Activated CD4-positive, alpha-beta T cell treated with anti-CD3 and anti-CD28 coated beads, Interleukin-10, Interleukin-2, amounts not matched to agents 100 ng/mL and 50 ng/mL, durations not matched to agents 16 hours and 8 hours (primary cell): Measurements from ENCODE around the gene APOC4.
"Not testable (repeated sequence)": the region's sequence is repeated elsewhere in the genome, so short reads cannot be mapped to it uniquely, and the experiment has no call there.

ENCODE experiments used
- DNase-seq: peaks from one replicate; pipeline ENCODE4 v3.0.0-alpha.2; 2020

APOC4 gene

DNA sequence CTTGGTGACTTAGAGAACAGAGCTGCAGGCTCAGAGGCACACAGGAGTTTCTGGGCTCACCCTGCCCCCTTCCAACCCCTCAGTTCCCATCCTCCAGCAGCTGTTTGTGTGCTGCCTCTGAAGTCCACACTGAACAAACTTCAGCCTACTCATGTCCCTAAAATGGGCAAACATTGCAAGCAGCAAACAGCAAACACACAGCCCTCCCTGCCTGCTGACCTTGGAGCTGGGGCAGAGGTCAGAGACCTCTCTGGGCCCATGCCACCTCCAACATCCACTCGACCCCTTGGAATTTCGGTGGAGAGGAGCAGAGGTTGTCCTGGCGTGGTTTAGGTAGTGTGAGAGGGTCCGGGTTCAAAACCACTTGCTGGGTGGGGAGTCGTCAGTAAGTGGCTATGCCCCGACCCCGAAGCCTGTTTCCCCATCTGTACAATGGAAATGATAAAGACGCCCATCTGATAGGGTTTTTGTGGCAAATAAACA, 17.8 kb upstream of the APOC4 start:
- DNase-seq = no peak

GRCh38 chr19:44925114-44925891, 16.7 kb upstream of the APOC4 start:
- DNase-seq = no peak

- DNase-seq = not testable (repeated sequence)
Observed at GRCh38 chr19:44926245-44927077, 15.6 kb upstream of the APOC4 start.

DNA sequence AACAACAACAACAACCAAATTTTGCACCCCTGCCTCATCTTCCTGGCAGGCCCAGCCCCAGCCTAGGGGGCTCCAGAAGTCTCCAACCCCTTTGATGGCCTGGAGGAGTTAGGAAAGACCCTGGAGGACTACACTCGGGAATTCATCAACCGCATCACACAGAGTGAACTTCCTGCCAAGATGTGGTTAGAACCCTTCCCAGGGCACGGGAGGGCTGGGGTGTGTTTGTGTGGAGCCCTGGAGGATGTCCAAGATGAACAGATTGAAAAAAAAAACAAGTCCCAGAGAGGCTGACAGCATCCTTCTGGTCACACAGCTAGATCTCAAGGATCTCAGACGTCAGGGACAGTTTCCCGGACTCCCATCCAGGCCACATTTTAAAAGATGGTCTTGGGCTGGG, 14.3 kb upstream of the APOC4 start:
- no peak for DNase-seq

DNA sequence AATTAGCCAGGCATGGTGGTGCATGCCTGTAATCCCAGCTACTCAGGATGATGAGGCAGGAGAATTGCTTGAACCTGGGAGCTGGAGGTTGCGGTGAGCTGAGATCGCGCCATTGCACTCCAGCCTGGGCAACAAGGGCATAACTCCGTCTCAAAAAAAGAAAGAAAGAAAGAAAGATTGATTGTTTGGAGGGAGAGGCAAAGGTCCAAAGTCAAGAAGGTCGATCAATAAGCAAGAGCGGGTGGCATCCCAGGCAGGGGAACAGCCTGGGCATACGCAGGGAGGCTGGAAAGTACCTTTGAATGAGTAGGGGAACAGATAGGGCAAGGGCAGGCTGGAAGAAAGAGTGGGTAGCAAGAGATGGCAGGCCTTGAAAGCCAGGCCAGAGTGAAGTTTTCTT, 11.9 kb upstream of the APOC4 start:
- DNase-seq = no peak

- DNase-seq = no peak
Observed at GRCh38 chr19:44931541-44931940, 10.5 kb upstream of the APOC4 start.

DNA sequence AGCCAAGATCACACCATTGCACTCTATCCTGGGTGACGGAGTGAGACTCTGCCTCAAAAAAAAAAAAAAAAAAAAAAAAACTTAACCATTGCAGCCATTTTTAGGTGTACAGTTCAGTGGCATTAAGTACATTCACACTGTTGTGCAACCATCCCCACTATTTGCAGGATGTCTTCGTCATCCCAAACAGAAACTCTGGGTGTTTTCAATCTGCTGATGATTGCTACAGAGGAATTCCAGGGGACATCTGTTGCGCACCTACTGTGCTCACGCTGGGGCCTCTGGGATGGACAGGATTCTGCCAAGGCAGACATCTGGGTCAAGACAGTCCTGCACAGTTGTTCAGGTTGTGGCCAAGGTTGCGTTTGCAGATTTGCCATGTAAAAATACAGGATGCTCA, 2.4 kb upstream of the APOC4 start:
- no peak for DNase-seq

- DNase-seq = no peak
Observed at GRCh38 chr19:44943801-44944249, 1.8 kb downstream of the APOC4 start.

DNA sequence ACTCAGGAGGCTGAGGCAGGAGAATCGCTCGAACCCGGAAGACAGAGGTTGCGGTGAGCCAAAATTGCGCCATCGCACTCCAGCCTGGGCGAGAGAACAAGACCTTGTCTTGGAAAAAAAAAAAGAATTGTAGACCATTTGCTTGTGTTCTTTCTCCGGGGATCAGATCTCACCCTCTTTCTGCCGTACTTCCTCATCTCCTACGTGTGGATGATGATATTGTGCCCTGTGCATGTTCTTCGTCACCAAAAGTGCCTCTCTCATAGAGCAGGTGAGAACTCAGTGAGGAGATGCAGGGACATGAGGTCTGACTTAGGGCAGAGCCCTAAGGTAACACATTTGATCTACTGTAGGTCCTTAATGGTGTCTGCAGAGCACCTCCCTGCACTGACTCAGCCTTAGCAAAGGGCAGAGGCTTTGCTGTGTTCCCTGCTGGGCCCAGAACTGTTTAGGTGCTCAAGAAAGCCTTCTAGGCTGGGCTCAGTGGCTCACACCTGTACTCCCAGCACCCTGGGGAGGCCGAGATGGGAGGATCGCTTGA, 5.1 kb downstream of the APOC4 start:
- DNase-seq = no peak

DNA sequence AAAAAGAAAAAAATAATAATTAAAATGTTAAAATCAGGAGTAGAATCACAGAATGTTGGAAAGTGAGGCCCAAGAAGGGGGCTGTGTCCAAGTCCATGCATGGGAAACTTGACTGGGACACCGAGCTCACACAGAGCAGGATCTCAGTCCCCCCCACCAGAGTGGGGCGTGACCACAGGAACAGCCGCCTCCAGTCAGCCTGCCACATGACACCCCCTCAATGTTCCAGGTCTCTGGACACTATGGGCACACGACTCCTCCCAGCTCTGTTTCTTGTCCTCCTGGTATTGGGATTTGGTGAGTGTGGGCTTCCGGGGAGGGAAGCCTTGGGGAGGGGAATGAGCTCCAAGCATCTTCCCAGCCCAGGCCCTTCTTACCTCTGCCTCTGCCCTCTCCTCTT, 6.2 kb downstream of the APOC4 start:
- DNase-seq = no peak

DNA sequence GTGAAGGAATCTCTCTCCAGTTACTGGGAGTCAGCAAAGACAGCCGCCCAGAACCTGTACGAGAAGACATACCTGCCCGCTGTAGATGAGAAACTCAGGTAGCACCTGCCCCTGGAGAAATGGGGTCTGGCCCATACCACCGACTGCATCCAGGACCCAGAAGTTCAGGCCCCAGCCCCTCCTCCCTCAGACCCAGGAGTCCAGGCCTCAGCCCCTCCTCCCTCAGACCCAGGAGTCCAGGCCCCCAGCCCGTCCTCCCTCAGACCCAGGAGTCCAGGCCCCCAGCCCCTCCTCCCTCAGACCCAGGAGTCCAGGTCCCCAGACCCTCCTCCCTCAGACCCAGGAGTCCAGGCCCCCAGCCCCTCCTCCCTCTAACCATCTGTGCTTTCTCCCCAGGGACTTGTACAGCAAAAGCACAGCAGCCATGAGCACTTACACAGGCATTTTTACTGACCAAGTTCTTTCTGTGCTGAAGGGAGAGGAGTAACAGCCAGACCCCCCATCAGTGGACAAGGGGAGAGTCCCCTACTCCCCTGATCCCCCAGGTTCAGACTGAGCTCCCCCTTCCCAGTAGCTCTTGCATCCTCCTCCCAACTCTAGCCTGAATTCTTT, 6.8 kb downstream of the APOC4 start:
- DNase-seq = no peak

DNA sequence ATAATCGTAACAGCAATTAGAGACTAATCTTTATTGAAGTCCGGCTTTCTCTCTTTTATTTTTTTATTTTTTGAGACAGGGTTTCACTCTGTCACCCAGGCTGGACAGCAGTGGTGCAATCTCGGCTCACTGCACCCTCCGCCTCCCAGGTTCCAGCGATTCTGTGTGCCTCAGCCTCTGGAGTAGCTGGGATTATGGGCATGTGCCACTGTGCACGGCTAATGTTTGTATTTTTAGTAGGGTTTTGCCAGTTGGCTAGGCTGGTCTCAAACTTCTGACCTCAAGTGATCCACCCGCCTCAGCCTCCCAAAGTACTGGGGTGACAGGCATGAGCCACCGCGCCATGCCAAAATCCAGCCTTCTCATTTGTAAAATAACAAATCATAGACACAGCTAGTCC, 7.5 kb downstream of the APOC4 start:
- DNase-seq = no peak

DNA sequence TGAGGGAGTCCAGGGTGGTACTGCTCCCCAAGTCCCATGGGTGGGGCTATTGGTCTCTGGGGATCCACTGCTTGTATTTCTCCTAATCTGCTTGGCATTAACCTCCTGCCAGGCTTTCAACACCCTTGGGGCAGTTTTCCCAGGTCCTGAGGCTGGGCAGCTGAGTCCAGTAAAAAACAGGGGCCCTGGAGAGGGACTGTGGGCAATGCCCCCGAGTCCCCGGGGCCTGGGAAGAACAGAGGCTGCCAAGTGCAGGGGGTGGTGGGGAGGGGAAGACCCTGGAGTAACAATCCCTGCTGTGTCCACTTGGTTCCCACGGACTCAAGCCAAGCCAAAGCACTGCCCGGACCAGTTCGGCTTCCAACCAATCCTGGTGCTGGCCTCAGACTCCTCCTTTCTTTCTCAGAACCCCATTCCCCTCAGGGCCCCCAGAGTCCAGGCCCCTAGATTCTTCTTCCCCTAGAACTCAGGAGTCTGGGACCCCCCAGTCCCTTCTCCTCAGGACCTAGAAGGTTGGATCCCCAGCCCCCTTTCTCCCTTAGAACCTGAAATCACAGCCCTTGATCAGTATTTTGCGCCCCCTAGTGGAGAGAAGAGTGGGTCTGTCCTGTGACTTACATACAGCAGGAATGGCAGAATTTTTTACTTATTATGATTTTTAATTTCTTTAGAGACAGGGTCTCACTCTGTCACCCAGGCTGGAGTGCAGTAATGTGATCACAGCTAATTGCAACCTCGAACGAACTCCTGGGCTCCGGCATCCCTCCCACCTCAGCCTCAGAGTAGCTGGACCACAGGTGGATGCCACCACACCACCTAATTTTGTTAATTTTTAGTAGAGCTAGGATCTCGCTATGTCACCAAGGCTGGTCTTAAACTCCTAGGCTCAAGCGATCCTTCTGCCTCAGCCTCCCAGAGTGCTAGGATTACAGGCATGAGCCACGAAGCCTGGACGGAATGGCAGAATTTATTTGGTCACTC, 9.4 kb downstream of the APOC4 start:
- DNase-seq = peak; percentile 82

DNA sequence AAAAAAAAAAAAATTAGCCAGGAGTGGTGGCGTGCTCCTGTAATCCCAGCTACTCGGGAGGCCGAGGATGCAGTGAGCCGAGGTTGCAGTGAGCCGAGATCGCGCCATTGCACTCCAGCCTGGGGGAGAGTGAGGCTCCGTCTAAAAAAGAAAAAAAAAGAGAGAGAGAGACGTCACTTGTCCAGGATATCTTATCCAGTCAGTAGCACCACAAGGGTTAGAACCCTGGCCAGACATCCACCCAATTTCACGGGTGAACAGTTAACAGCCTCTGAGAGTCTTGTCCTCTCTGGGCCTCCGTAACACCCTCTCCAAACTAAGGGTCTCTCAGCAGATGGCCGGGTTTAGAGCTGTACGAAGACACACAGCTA, 12.2 kb downstream of the APOC4 start:
- DNase-seq = no peak

DNA sequence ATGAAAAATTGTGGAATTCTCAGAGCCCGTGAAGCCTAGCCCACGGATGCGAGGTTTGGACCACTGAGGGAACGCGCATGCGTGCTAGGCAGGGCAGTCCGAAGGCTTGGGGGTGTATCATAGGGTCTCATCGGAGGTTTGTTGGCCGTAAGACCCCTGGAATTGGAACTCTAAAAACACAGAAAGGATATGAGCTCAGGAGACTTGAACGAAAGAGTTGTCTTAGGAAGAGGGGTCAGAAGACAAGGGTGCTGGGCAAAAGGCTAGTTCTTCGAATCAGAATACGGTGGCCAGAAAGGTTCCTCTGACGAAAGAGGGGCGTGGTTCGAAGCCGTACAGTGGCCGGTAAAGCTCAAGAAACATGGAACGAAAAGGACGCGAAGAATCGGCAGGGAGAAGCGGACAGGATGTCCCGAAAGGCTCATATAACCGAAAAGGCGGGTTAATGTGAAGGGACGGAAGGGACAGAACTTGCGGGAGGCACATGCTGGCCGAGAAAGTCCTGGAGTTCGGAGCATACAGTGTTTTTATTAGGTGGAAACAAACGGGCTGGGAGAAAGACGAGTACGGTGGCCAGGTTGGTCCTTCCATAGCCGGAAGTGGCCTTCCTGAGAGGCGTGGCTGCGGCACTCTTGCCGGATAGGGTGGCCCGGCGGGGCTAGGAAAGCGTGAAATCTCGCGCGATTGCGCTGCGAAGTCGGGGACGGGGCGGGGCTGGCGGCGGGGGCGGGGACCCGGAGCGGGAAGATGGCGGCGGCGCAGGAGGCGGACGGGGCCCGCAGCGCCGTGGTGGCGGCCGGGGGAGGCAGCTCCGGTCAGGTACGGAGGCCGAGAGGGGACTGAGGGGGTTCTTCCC, 12.8 kb downstream of the APOC4 start, which contains the start of gene CLPTM1:
Gene CLPTM1 (plus strand): TSS at position 732 of the 856 bp plus-strand sequence. CDS start 16 bp downstream, at position 748.
- DNase-seq = peak; percentile 97

DNA sequence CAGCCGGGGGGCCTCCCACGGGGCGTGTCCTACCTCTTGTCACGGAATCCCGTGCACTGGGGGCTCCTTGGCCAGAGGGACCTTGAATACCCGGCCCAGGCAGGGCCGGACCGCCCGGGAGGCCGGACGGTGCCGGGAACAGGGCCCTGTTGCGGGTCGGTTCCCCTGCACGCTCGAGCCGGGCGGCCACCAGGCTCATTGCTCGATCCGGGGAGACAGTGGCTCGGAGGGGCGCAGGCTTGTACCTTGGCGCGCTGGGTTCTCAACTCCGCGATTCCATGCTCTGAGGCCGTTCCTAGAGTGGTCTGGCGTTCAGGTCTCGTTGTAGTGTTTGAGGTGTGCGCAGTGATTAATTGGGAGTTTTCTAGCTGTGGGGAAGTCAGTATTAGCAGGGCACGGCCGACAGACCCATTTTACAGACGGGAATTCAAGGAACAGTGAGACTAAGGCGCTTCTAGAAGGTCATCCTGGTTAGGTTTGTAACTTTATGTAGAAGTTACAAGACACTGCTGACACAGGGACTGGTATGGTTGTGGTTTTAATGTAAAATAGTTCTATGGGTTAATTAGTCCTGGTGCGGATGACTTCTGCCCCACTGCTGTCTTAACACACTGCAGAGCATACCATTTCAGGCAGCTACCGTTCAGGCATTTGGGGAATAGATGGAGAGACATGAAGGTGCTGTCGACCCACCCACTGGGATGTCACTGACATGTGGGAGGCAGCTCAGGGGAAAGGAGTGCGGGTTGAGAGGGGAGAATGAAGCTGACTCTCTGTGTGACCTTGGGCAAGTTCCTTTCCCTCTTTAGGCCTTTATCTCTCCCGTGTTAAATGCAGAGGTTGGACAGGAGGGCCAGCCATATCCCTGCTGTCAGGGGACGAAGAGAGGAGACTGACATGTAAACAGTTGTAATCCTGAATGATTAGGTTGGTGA, 13.7 kb downstream of the APOC4 start:
- DNase-seq = peak; percentile 7

GRCh38 chr19:44957526-44957925, 15.5 kb downstream of the APOC4 start:
- DNase-seq = no peak

DNA sequence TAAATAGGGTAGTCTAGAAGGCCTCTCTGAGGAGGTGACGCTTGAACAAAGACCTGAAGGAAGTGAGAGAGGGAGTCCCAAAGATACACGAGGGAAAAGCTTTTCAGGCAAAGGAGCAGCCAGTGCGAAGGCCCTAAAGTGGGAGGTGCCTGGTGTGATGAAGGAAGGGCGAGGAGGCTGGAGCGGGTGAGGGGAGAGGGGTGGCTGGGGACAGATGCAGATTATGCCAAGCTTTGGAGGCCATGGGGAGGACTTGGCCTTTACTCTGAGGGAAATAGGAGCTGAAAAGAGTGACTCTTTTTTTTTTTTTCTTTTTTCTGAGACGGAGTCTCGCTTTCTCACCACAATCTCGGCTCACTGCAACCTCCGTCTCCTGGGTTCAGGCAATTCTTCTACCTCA, 16.1 kb downstream of the APOC4 start:
- DNase-seq = no peak

- DNase-seq = no peak
Observed at GRCh38 chr19:44959691-44960090, 17.7 kb downstream of the APOC4 start.
